GM21786 (cell line): ENCODE data around the gene SOD3.

ENCODE experiments used
- ATAC-seq: cut with Tn5 transposase; IDR thresholded peaks from one replicate; pipeline ENCODE4 v1.9.1; 2021; ENCODE audit not compliant: unreplicated experiment

Gene SOD3

DNA sequence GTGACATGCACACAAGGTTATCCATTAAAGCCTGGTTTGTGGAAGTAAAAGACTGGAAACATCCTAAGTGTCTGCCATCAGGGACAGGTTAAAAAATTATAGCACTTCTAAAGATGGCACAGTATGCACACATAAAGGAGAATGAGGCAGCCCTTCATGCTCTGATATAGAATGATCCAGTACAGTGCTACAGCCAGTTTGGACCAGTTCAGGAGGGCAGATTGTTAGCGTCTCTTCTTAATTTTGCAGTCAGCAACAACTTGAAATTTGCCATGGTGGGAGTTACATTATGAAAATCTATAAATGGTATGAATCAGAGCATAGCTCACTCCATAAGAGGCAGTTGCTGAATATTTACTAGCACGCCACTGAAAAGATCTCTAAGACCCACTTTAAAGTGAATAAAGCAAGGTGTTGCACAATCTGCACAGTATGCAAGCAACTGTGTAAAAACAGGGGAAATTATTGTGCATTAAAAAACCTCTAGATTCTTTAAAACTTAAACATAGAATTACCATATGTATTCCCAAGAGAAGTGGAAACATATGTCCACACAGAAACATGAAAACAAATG lies 20.3 kb upstream of the SOD3 start:
- ATAC-seq, result no peak

DNA sequence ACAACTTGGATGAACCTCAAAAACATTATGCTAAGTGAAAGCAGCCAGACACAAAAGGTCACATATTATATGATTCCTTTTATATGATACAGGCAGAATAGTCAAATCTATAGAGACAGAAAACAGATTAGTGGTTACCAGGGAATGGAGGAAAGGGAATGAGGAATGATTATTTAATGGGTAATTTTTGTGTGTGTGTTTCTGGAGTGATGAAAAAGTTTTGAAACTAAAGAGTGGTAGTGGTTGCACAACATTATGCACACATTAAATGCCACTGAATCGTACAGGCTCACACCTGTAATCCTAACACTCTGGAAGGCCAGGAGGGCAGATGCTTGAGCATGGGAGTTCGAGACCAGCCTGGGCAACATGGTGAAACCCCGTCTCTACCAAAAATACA lies 19.6 kb upstream of the SOD3 start:
- no peak for ATAC-seq

DNA sequence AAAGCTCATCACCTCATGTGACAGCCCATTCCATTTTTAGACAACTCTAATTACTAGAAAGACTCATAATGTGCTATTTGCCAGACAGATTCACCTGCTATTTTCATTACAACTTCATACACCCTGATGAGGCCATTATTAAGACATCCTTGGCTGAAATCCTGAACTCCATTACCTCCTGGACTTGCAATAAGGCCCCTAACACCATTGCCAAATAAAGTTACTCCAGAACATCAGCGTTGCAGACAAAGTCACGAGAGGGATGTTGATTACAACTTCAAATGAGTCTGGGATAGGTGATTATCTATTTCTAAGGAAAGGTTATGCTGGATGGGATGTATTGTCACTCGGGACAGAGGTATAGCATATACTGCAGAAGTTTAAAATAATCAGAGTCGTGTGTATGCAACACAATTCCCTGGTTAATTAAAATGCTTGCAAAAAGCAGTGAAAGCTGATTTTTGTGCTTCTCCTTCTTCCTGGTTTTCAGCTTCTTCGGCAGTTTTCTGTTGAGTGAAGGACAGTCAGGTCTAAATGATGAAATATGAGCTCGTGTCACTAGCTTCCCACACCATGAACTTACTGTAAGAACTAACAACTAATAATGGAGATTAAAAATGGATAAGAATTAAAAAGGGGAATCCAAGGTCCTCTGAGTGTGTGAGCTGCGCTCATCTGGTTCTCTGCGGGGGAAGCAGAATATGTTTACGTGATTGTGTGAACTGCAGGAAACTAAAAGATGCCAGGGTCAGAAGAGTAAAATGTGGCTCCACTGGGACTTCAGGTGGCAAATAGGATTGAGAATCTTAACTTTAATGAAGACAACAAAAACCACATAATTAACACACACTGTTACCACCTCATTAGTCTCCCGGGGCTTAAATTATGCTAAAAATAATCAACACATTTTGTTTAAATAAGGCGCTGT lies 17.6 kb upstream of the SOD3 start:
- no peak for ATAC-seq

GRCh38 chr4:24778464-24779225 lies 16.7 kb upstream of the SOD3 start:
- ATAC-seq, result no peak

DNA sequence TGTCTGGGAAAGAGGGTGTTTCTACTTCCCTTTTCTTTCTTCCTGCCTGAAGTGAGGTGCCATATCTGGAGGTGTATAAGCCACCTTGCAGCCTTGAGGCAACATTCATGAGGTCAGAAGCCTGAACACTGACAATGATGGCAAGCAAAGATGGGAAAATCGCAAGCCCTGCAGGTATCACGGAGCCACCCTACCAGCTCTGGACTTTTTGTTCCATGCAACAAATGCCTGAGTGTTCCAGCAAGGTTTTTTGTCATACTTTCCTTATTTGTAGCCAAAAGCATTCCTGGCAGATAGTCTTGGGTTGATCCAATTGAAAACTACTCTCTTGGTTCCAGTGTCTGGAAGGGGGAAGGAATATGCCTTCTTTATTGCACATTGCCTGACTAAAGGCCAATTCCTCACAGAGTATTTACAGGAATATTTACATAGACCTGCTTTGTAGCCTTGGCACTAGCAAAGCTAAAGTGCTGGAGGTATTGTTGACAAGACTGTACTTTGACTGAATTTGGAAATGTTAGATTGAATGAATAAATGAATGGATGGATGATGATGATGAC lies 14.4 kb upstream of the SOD3 start:
- no peak for ATAC-seq

DNA sequence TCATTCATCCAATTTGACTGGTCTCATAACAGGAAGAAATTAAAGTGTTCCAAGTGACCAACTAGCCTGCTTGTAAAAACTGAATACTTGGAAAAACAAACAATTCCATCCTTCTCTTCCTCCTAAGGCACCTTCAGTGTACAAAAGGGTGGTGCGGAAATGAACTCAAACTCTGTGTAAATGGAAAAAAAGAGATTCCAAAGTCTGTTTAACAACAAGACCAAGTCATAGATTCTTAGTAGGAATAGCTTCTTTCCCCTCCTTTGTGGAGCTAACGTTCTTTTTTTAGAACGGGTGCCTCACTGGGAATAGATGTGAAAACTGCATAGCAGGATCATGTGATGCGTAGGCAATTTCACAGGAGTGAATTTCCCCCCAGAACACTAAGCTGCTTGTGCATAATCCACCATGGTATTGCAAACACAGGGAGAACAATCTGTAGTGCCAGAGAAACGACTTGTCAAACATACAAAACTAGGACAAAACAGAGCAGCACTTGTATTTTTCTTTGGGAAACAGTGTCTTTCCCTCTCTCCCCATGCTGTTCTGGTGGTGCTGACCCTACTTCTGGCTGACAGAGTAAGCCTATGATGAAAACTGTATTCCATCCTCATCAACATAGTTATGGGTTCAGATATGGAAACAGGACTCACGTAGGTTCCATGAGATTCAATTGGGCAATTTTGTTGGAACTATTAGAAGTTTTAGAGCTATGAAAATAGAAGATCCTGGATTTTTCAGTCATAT lies 13.2 kb upstream of the SOD3 start:
- ATAC-seq, result no peak

DNA sequence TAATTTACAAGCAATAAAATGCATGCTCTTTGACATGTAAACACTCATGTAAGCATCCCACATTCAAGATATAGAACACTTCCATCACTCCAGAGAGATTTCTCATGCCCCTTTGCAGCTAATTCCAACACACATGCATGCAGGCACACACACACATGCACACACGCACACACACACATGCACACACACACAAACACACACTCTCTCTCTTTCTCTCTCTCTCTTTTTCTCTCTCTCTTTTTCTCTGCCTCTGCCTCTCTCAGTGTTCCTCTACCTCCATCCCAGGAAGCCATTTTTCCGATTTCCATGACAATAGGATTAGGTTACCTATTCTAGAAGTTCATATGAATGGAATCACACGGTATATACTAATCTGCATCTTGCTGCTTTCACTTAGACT lies 11.9 kb upstream of the SOD3 start:
- ATAC-seq, result no peak

DNA sequence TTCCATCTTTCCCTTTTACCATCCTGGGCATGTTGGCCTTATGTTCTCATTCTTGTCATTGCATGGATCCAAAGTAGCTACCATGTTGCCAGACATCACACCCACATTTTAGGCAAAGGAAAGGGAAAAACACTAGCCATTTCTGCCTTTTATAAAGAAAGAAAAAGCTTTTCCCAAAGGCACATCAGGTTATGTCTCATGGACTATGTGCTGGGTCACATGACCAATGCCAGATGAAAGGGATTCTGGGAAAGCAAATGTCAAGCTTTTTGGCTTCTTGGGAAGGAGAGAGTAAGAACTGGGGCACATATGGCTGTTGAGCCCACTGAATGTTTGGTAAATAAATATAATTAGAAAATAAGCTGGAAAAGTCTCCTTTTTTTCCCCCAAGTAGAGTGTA lies 4.3 kb upstream of the SOD3 start:
- ATAC-seq, result no peak

DNA sequence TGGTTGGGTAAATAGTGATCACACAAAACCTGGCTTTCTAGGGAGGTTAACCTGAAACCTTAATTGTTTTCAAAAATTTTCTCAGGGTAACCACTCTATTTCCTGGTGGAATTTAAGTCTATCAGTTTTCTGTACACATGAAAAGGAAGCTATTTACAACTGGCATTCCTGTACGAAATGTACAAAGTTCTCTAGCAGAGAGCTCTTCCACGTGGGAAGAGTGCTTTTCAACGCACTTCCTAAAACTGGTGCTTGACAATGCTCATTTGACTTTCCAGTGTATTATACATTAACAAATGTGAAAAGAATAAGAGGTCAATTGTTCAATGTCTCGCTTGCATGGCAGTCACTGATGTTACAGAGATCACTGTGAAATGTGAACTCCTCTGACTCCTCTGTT lies 2.8 kb upstream of the SOD3 start:
- no peak for ATAC-seq

DNA sequence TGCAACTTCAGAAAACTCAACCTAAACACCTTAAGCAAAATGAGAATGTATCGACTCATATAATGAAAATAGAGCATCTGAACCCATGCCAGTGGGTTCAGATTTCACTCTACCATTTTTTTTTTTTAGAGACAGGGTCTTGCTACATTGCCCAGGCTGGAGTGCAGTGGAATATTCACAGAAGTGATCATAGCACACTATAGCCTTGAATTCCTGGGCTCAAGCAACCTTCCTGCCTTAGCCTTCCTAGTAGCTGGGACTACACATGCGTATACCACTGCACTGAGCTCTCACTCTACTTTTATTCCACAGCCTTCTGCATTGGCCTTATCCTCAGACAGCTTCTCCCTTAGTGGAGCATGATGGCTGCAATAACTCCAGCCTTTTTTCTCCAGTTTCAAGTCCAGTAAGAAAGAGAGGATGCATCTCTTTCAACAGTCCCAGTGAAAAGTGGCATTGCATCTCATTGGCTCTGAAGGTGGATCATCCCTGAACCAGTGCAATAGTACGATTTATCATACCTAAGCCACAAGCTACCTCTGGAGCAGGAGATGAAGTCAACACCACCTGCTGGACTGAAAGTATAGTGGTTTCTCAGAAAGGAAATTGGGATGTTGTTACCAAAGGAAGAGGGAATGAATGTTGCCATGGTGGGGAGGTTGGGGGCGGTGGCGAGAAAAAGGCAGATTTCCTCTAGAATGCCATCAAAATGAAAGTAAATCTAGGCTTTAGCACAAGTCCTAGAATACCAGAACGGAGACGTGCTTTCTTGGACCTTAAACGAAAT lies 2.0 kb upstream of the SOD3 start:
- ATAC-seq, result no peak

DNA sequence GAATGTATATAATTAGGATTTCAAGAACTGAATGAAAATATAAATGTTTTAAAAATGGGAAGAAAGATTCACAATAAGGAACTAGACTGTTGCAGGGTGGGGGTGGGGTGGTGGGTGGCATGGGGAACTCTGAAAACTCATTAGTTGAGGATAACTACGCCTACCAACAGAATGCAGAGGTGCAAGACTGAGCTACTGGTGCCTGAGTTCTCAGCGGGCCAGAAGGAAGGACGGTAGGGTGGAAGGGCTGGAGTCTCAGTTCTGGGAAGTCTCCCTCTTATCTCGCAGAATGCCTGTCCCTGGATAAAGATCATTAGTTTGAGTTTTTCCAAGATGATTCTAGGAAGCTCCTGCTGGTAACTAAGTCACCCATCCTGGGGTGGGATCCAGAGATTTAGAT lies 1.3 kb upstream of the SOD3 start:
- no peak for ATAC-seq

DNA sequence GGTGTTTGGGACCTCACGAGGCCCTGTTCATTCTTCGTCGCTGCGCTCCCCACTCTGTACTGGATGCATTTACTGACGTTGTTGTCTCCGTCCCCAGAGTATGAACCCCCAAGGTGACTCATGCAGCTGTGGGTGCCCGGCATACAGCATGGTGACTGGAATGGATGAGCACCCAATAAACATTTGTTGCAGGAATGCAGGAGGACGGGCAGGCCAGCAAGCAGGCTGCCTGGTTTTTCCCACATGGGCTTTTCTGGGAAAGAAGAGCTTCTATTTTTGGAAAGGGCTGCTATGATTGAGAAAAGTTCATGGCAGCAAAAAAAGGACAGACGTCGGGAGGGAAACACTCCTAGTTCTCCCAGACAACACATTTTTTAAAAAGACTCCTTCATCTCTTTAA lies 893 bp upstream of the SOD3 start:
- ATAC-seq, result no peak

- no peak for ATAC-seq
Observed at GRCh38 chr4:24795666-24796381, 451 bp downstream of the SOD3 start.

DNA sequence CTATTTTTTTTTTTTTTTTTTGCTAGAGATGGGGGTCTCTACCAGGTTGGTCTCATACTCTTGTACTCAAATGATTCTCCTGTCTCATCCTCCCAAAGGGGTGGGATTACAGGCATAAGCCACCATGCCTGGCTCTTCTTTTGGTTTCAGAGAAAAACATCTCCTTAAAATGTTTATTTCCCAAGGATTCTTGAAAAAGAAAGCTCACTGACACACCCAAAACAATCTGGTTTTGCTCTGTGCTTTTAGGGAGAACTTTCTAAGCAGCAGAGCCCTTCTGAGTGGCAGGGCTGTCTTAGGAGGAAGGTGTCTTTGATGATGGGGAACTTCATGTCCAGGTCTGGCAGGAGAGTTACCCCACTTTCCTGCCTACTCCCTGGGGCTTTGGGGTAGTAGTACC lies 1.2 kb downstream of the SOD3 start:
- ATAC-seq, result no peak

DNA sequence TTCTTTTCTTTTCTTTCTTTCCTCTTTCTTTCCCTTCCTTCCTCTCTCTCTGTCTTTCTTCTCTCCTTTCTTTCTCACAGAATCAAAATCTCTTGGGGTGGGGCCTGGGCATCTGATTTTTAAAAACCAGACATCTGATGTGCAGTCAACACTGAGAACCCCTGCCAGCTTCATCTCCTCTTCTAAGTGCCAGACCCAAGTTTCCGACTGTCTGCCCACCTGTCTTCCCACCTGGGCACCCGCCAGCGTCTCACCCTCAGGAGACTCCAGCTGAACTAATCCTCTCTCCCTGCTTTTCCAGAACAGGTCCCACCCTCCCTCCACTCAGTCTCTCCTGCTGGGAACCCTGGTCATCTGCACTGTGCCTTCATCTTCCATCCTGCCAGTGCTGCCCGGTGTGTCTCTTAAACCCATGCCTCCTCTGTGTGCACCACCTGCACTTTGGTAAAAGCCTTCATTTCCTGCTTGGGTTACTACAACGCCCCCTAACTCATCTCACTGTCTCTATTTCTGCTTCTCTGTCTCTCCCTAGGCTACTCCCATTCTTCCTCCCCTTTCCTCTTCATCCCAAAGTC lies 2.8 kb downstream of the SOD3 start:
- no peak for ATAC-seq

DNA sequence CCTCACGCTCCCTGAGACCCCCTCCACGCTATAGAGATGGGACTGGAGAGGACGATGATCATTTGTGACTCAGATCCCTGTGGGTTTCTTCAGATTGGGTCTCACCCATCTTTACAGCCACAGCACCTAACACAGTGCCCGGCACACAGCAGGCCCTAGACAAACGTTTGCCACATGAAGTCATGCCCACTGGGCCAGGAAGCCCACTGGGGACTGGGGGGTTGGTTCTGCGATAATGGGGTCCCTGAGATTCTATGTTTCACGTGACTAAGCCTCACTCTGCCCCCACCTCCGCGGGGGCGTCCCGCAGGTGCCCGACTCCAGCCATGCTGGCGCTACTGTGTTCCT lies 3.8 kb downstream of the SOD3 start:
- ATAC-seq, result no peak

DNA sequence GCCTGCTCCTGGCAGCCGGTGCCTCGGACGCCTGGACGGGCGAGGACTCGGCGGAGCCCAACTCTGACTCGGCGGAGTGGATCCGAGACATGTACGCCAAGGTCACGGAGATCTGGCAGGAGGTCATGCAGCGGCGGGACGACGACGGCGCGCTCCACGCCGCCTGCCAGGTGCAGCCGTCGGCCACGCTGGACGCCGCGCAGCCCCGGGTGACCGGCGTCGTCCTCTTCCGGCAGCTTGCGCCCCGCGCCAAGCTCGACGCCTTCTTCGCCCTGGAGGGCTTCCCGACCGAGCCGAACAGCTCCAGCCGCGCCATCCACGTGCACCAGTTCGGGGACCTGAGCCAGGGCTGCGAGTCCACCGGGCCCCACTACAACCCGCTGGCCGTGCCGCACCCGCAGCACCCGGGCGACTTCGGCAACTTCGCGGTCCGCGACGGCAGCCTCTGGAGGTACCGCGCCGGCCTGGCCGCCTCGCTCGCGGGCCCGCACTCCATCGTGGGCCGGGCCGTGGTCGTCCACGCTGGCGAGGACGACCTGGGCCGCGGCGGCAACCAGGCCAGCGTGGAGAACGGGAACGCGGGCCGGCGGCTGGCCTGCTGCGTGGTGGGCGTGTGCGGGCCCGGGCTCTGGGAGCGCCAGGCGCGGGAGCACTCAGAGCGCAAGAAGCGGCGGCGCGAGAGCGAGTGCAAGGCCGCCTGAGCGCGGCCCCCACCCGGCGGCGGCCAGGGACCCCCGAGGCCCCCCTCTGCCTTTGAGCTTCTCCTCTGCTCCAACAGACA lies 4.4 kb downstream of the SOD3 start:
- ATAC-seq, result no peak

DNA sequence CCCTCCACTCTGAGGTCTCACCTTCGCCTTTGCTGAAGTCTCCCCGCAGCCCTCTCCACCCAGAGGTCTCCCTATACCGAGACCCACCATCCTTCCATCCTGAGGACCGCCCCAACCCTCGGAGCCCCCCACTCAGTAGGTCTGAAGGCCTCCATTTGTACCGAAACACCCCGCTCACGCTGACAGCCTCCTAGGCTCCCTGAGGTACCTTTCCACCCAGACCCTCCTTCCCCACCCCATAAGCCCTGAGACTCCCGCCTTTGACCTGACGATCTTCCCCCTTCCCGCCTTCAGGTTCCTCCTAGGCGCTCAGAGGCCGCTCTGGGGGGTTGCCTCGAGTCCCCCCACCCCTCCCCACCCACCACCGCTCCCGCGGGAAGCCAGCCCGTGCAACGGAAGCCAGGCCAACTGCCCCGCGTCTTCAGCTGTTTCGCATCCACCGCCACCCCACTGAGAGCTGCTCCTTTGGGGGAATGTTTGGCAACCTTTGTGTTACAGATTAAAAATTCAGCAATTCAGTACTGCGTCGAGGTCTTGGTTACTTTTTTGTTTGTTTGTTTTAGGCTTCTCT lies 5.0 kb downstream of the SOD3 start:
- ATAC-seq, result no peak
